Activated CD4-positive, alpha-beta T cell treated with anti-CD3 and anti-CD28 coated beads, Interleukin-2, amount 10 ng/mL, durations not matched to agents 7 days and 5 days (primary cell): ENCODE results near the gene RALA. TPM values are rescaled to one million over a fixed set of nuclear protein-coding genes. Genes with fewer than 3 reads are reported as not detected.

ENCODE experiments used
- CTCF ChIA-PET: fragments of 350-600 bp; sonication (Branson Sonifier 250); formaldehyde crosslinking; loops from one replicate; lab custom pipeline; 2021; ENCODE audit warnings: antibody characterized with exemption; lab: Charles Lee
- POLR2A ChIA-PET: fragments of 350-600 bp; sonication (Branson Sonifier 250); formaldehyde crosslinking; loops from one replicate; lab custom pipeline; 2021; ENCODE audit warnings: antibody characterized with exemption; lab: Charles Lee
- DNase-seq: peaks from one replicate; pipeline ENCODE4 v3.0.0-alpha.2; 2020
- H3K27ac Mint-ChIP-seq: one replicate; pipeline ENCODE4 v1.8.0; 2021; ENCODE audit warnings: mild to moderate bottlenecking, moderate library complexity, mixed read lengths
- H3K27me3 Mint-ChIP-seq: one replicate; pipeline ENCODE4 v1.8.0; 2021; ENCODE audit warnings: mixed read lengths
- H3K36me3 Mint-ChIP-seq: one replicate; pipeline ENCODE4 v1.8.0; 2021; ENCODE audit warnings: low read depth, mixed read lengths
- H3K4me1 Mint-ChIP-seq: one replicate; pipeline ENCODE4 v1.8.0; 2021; ENCODE audit warnings: mixed read lengths
- H3K4me3 Mint-ChIP-seq: one replicate; pipeline ENCODE4 v1.8.0; 2021; ENCODE audit warnings: mild to moderate bottlenecking, moderate library complexity, mixed read lengths
- H3K9me3 Mint-ChIP-seq: one replicate; pipeline ENCODE4 v1.8.0; 2021; ENCODE audit warnings: mixed read lengths
- total RNA-seq, 2 experiments: library from RNA; stranded (reverse); gene quantifications; one replicate each; pipeline ENCODE4 v1.2.3, GENCODE V29; 2021

RALA gene
- total RNA-seq, 2 experiments from 2014 or later, result 34.1 to 34.2 TPM

- peaks cover 4% of the 10 kb centered on the region for H3K4me1 Mint-ChIP-seq
- H3K27ac Mint-ChIP-seq, result no peak overlapping the region
- ChIA-PET CTCF (interaction anchor here (1.5 kb wide), 1 partner anchor 14 kb away, joined by 4 read pairs; no protein-coding TSS in a partner anchor), POLR2A (no interaction called here)
- DNase-seq, result no peak
- H3K36me3 Mint-ChIP-seq, result peaks cover 2% of the 10 kb centered on the region
- H3K27me3 Mint-ChIP-seq, result peaks cover 16% of the 10 kb centered on the region
- no peak overlapping the region for H3K4me3 Mint-ChIP-seq
- no peaks in the 10 kb centered on the region for H3K9me3 Mint-ChIP-seq
These were observed 6.4 kb upstream of the RALA start for GRCh38 chr7:39617005-39617404.

DNA sequence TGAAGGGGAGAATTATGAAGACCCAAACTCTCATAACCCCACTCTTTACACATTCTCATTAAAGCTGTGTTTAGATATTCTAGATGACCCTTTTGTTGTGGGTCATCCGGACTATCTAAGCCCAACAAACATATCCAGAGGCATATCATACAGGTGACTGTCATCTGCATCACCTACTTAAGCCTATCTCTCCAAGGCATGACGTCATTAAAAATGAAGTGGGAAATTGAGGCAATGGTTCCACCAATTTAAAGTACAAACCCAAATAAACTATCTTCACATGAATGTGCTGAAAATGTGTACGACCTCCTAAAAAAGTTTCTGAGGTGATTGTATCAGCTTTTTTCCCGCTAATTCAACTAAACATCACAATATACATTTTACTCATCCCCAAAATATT lies 4.5 kb upstream of the RALA start:
- Mint-ChIP-seq H3K27me3 (peaks cover 13% of the 10 kb centered on the region), H3K36me3 (peaks cover 10% of the 10 kb centered on the region), H3K4me3 (no peak overlapping the region), H3K9me3 (no peaks in the 10 kb centered on the region), H3K4me1 (peaks cover 12% of the 10 kb centered on the region), H3K27ac (no peak overlapping the region)
- POLR2A ChIA-PET, result no interaction called here
- CTCF ChIA-PET, result interaction anchor here (0.6 kb wide), 1 partner anchor 19 kb away, joined by 3 read pairs; no protein-coding TSS in a partner anchor
- no peak for DNase-seq

DNA sequence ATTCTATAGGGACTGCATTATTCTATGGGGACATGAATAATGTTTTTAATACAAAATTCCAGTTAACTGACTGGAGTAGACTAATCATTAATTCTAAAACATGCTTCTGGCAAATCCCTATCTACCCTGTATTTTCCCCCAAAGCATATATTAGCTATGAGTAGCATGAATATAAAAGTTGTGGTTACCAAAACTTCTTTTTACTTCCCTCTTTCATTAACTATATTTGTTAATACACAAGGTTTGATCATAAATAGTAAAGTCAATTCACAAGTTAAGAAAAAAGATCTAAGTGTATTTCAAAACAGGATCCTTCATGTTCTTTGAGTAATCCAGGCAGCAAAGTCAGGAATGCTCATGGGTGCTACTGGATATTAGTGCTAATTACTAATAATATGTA lies 2.9 kb upstream of the RALA start:
- no peak overlapping the region for H3K4me3 Mint-ChIP-seq
- POLR2A ChIA-PET, result no interaction called here
- H3K9me3 Mint-ChIP-seq, result no peaks in the 10 kb centered on the region
- peaks cover 13% of the 10 kb centered on the region for H3K27me3 Mint-ChIP-seq
- H3K36me3 Mint-ChIP-seq, result peaks cover 10% of the 10 kb centered on the region
- peaks cover 25% of the 10 kb centered on the region for H3K4me1 Mint-ChIP-seq
- H3K27ac Mint-ChIP-seq, result no peak overlapping the region
- CTCF ChIA-PET, result interaction anchor here (1.6 kb wide), 1 partner anchor 41 kb away, joined by 6 read pairs; no protein-coding TSS in a partner anchor
- DNase-seq, result no peak

DNA sequence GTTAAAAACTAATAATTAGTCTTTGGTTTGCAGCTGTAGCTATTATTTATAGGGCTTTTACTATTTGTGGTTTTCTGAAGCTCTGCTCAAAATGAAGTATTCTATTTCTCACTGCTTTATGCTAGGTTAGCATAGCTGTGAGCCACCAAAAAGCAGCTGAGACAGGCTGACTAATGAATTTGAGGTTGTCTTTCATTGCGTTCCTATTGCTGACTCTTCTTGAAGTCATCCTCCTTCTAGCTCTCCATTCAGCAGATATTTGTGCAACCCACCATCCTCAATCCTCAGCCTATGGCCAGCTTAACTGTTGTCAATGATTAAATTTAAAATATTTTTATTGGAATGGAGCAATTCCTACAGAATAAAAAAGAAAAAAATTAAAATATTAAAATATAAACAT lies 2.1 kb upstream of the RALA start:
- peaks cover 10% of the 10 kb centered on the region for H3K36me3 Mint-ChIP-seq
- peaks cover 6% of the 10 kb centered on the region for H3K27me3 Mint-ChIP-seq
- no peaks in the 10 kb centered on the region for H3K9me3 Mint-ChIP-seq
- ChIA-PET POLR2A (interaction anchor here (0.7 kb wide), 1 partner anchor 29 kb away, joined by 3 read pairs; no protein-coding TSS in a partner anchor), CTCF (interaction anchor here (0.8 to 1.7 kb wide), 5 partner anchors 9 to 114 kb away, joined by 3 to 6 read pairs (median 3); no protein-coding TSS in a partner anchor)
- no peak overlapping the region for H3K27ac Mint-ChIP-seq
- no peak overlapping the region for H3K4me3 Mint-ChIP-seq
- peaks cover 31% of the 10 kb centered on the region for H3K4me1 Mint-ChIP-seq
- DNase-seq, result no peak

DNA sequence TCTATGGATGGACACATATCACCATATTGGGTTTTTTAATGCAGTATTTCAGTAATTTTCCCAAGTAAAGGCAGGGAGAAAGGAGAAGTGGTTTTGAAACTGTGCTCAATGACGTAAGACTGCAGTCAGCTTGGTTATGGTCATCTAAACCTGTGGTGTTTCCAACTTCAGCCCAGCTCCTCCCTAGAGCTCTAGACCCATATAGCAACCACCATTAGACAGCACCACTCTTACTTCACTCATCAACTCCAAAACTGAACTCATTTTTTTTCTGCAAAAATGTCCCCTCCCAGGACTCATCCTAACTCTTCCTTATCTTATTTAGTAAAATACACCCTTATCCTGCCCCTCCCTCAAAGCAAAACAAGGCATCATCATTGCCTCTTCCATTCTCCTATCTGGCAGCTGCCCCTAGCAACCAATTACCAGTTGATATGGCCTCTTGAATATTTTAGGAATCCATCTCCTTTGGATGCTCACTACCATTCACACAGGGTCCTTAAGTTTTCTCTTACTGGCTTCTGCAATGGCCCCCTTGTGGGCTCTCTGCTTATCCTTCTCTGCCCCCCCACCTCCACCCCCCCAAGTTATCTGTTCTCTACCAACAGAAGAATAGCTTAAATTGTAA lies 1.5 kb upstream of the RALA start:
- Mint-ChIP-seq H3K4me3 (peak overlapping the region; percentile 86), H3K9me3 (no peaks in the 10 kb centered on the region), H3K36me3 (peaks cover 17% of the 10 kb centered on the region), H3K4me1 (peaks cover 37% of the 10 kb centered on the region), H3K27ac (peak overlapping the region; percentile 96), H3K27me3 (peaks cover 2% of the 10 kb centered on the region)
- ChIA-PET CTCF (interaction anchor here (0.8 to 1.7 kb wide), 5 partner anchors 10 to 113 kb away, joined by 3 to 6 read pairs (median 3); no protein-coding TSS in a partner anchor), POLR2A (no interaction called here)
- no peak for DNase-seq

DNA sequence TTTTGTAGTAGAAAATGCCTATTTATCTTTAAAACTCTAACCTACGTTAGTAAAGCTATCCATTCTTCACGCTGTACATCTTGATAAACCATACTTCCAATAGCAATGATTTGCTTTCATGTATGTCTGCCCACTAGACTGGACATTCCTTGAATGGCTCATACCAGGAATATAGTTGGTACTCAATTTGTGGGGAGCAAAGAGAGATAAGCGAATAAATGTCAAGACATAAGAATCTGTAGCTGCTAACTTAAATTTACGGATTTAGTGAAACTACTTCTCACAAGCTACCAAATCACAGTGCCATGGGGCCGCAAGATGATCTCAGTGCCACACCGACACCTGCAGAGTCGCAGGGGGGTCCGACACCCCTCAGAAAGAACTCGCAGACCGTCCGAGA lies 763 bp upstream of the RALA start:
- H3K27me3 Mint-ChIP-seq, result no peaks in the 10 kb centered on the region
- H3K36me3 Mint-ChIP-seq, result peaks cover 19% of the 10 kb centered on the region
- H3K4me1 Mint-ChIP-seq, result peaks cover 41% of the 10 kb centered on the region
- CTCF ChIA-PET, result interaction anchor here (0.8 to 1.7 kb wide), 4 partner anchors 30 to 112 kb away, joined by 3 to 4 read pairs (median 4); no protein-coding TSS in a partner anchor
- peak overlapping the region; percentile 96 for H3K27ac Mint-ChIP-seq
- H3K4me3 Mint-ChIP-seq, result peak overlapping the region; percentile 86
- no peak for DNase-seq
- POLR2A ChIA-PET, result no interaction called here
- H3K9me3 Mint-ChIP-seq, result no peaks in the 10 kb centered on the region

GRCh38 chr7:39623732-39624441 lies 515 bp downstream of the RALA start:
- POLR2A ChIA-PET, result interaction anchor here (0.6 kb wide), 1 partner anchor 44 kb away, joined by 3 read pairs; no protein-coding TSS in a partner anchor
- Mint-ChIP-seq H3K27ac (peak overlapping the region; percentile 98), H3K36me3 (peaks cover 26% of the 10 kb centered on the region), H3K4me1 (peaks cover 48% of the 10 kb centered on the region), H3K9me3 (no peaks in the 10 kb centered on the region), H3K27me3 (no peaks in the 10 kb centered on the region), H3K4me3 (peak overlapping the region; percentile 86)
- peak; percentile 31 for DNase-seq
- CTCF ChIA-PET, result interaction anchor here (0.6 to 1.2 kb wide), 4 partner anchors 31 to 512 kb away, joined by 3 to 4 read pairs (median 4); no protein-coding TSS in a partner anchor

GRCh38 chr7:39624442-39624807 lies 1.1 kb downstream of the RALA start:
- peaks cover 49% of the 10 kb centered on the region for H3K4me1 Mint-ChIP-seq
- H3K27me3 Mint-ChIP-seq, result no peaks in the 10 kb centered on the region
- H3K36me3 Mint-ChIP-seq, result peaks cover 28% of the 10 kb centered on the region
- POLR2A ChIA-PET, result no interaction called here
- no peaks in the 10 kb centered on the region for H3K9me3 Mint-ChIP-seq
- H3K27ac Mint-ChIP-seq, result peak overlapping the region; percentile 98
- DNase-seq, result no peak
- CTCF ChIA-PET, result interaction anchor here (0.6 kb wide), 1 partner anchor 53 kb away, joined by 3 read pairs; no protein-coding TSS in a partner anchor
- peak overlapping the region; percentile 86 for H3K4me3 Mint-ChIP-seq

GRCh38 chr7:39624935-39625694 lies 1.7 kb downstream of the RALA start:
- peaks cover 49% of the 10 kb centered on the region for H3K4me1 Mint-ChIP-seq
- no peak for DNase-seq
- H3K27ac Mint-ChIP-seq, result peak overlapping the region; percentile 98

DNA sequence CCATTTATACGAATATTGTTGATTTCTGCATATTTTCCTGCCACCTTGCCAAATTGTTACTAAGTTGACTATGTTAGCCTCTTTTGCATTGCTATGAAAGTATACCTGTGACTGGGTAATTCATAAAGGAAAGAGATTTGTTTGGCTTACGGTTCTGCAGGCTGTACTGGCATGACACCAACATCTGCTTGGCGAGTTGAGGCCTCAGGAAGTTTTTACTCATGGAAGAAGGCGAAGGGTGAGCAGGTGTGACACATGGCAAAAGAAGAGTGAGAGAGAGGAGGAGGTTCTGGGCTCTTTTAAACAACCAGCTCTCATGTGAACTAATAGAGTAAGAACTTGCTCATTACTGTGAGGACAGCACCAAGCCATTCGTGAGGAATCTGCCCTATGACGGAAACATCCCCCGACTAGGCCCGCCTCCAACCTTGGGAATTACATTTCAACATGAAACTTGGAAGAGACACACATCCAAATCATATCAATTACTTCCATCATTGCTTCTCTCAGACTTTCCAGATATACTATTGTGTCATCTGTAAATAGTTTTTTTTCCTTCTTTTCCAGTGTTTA lies 8.4 kb downstream of the RALA start:
- ChIA-PET CTCF (interaction anchor here (0.5 to 1.4 kb wide), 3 partner anchors 11 to 51 kb away, joined by 3 to 4 read pairs (median 4); no protein-coding TSS in a partner anchor), POLR2A (no interaction called here)
- H3K27me3 Mint-ChIP-seq, result no peaks in the 10 kb centered on the region
- H3K4me1 Mint-ChIP-seq, result peaks cover 62% of the 10 kb centered on the region
- H3K36me3 Mint-ChIP-seq, result peaks cover 74% of the 10 kb centered on the region
- H3K27ac Mint-ChIP-seq, result no peak overlapping the region
- no peak for DNase-seq
- H3K9me3 Mint-ChIP-seq, result peaks cover 5% of the 10 kb centered on the region
- no peak overlapping the region for H3K4me3 Mint-ChIP-seq

More at GRCh38 chr7:39624935-39625694, 1.7 kb downstream of the RALA start:
- ChIA-PET CTCF (interaction anchor here (1.2 kb wide), 1 partner anchor 10 kb away, joined by 3 read pairs; no protein-coding TSS in a partner anchor), POLR2A (no interaction called here)
- peak overlapping the region; percentile 86 for H3K4me3 Mint-ChIP-seq
- H3K9me3 Mint-ChIP-seq, result no peaks in the 10 kb centered on the region
- no peaks in the 10 kb centered on the region for H3K27me3 Mint-ChIP-seq
- peaks cover 31% of the 10 kb centered on the region for H3K36me3 Mint-ChIP-seq

GRCh38 chr7:39633563-39634477 lies 10.4 kb downstream of the RALA start:
- Mint-ChIP-seq H3K4me1 (peaks cover 65% of the 10 kb centered on the region), H3K27me3 (no peaks in the 10 kb centered on the region), H3K36me3 (peaks cover 75% of the 10 kb centered on the region), H3K9me3 (peaks cover 5% of the 10 kb centered on the region), H3K27ac (peak overlapping the region; percentile 93), H3K4me3 (peak overlapping the region; percentile 33)
- ChIA-PET POLR2A (no interaction called here), CTCF (interaction anchor here (0.7 kb wide), 1 partner anchor 8 kb away, joined by 3 read pairs; no protein-coding TSS in a partner anchor)
- peak; percentile 47 for DNase-seq
